ENCODE data around the gene ARL16.

The ARL16 gene

DNA sequence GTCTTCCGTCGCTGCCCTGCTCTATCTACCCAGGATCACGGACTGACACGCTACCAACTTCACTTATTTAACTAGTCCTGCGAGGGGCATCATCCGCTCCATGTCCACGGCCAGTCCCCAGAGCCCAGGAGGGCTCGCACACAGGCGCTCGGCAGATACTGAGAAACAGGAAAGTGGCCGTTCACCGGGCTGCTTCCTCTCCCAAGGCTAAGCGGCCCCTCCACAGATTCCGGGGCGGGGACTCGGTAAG lies 17.6 kb downstream of the ARL16 start:
- no peak for DNase-seq

DNA sequence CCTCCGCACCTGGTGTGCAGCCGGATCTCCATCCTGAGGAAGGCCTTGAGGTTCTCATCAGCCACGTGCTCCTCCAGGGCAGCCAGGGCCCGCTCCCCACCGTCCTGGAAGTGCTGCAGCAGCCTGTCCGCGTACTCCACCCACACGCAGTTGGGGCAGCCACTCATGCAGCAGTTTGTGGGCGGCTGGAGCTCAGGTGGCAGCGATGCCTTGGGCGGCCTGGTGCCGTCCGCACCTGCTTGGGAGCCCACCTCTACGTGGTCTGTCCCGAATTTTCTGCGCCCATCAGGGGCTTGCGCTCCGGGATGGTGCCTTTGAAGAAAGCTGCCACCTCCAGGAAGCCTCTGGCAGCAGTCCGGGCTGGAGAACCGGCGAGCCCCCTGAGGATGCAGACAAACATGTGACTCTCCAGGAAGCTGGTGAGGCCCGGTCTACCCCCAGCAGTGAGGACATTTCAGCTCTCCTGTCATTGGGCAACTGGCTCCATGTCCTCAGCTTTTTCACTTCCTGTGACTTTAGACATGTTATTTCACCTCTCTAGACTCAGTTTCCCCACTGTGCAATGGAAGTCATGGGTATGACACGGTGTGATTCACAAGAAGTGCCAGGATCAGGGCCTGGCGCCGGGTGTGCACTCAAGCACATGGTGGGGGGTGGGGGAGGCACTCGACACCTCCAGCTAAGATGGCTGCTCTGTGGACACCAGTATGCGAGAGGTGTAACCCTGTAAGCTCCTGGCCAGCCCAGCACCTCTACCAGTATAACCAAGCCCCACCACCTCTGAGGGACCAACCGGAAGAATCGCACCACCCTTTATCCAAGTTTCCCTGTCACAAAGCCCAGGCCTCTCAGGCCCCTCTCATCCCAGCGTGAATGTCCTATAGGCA lies 18.1 kb downstream of the ARL16 start:
- peak; percentile 20 for DNase-seq

GRCh38 chr17:81664051-81664470 lies 19.5 kb downstream of the ARL16 start:
- DNase-seq, result no peak

DNA sequence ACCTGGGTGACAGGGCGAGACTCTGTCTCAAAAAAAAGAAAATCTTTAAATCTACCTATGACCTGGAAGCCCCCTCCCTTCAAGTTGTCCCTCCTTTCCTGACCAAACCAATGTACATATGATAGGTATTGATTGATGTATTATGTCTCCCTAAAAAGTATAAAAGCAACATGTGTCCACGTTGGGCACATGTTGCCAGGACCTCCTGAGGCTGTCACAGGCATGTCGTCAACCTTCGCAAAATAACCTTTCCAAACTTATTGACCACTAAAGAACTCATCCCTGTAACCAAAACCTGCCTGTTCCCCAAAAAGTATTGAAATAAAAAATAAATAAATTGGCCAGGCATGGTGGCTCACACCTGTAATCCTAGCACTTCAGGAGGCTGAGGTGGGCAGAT lies 21.6 kb downstream of the ARL16 start:
- DNase-seq, result no peak

DNA sequence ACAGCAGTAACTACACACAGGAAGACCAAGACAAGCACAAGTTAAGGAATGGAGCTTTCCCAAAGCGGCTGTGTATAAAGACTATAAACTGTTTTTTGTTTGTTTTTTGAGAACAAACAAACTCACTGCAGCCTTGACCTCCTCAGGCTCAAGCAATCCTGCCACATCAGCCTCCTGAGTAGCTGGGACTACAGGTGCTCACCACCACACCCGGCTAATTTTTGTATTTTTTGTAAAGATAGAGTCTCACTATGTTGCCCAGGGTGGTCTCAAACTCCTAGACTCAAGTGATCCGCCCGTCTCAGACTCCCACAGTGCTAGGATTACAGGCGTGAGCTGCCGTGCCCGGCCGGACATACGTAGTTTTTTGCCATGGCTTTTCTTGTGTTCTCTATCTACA lies 23.2 kb downstream of the ARL16 start:
- DNase-seq, result no peak

DNA sequence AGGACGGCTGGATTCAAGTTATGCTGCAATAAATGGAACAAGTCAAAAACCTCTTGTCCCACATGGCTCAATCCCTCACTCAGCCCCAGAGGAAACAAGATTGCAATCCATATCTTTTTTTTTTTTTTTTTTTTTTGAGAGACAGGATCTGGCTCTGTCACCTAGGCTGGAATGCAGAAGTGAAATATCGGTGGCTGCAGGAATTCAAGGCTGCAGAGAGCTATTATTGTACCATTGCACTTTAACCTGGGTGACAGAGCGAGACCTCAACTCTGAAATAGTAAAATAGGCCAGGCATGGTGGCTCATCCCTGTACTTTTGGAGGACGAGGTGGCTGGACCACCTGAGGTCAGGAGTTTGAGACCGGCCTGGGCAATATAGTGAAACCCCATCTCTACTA lies 24.6 kb downstream of the ARL16 start:
- DNase-seq, result no peak

DNA sequence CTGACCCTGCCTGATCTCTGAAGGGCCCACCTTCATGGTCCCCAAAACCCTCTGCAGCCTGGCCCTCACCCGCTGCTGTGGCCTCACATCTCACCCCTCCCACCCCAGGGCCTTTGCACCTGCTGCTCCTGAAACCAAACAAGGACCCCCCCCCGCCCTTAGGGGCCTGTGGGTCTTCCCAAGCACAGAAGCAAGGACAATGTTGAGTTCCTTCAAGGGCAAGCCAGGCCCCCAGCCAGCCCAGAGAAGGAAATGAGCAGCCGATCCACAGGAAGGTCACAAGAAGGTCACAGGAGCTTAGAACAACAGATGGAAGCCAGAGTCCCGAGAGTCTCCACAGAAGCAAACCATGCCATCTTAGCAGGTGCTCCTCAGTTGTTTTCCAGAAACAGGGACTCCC lies 26.8 kb downstream of the ARL16 start:
- no peak for DNase-seq

GRCh38 chr17:81656118-81656743 lies 27.4 kb downstream of the ARL16 start, which contains the start of gene PDE6G:
Gene PDE6G (minus strand): TSS chr17:81656542. CDS start chr17:81653305, 3,237 bp downstream.
- no peak for DNase-seq

DNA sequence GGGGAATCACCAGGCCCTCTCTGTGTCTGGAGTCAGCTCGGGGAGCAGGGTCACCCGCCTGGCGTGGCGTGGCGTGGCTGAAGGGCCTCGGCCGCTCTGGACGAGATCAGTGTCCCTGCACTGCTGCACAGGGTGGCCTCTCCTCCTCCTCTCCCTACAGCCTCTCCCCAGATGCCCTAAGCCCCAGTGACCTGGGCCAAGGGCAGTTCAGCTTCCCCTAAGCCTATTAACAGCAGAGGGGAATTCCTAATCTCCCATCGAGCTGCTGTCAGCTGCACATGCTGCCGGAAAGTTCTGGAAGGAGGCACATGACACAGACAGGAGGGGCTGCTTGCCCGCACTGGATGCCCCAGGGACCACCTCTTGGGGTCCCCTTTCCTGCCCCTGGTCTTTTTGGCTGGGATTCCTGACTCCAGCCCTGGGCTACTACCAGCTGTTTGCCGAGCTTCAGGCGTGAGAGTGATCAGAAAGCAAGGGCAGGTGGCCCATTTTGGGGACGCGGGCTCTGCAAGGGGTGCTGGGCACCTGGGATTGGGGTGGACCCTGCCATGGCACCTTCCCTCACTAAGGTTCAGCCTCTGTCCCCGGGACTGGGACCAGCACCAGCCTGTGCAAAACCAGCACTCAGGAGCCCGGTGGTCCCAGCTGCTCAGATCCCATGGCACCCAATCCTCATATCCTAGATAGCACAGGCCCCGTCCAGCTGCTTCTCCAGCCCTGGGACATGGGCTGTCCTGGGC lies 28.0 kb downstream of the ARL16 start:
- no peak for DNase-seq

GRCh38 chr17:81652906-81653771 lies 30.5 kb downstream of the ARL16 start:
- DNase-seq, result no peak

DNA sequence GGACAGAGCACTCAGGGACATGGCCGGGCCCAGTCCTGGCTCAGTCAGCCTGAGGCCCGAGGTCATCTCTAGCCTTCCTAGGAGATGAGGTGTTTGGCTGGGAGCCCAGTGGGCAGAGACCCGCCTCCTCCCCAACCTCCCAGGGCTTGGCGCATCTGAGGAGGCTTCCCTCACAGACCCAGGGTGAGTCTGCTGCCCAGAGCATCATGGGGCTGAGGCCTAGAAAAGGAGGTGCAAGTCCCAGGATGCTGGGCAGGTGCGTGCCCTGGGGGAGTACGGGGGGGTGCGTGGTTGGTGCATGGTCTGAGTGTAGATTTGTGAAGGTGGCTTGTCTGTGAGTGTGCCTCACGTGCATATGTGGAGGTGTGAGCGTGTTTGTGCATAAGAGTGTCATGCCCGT lies 31.9 kb downstream of the ARL16 start:
- no peak for DNase-seq

- no peak for DNase-seq
These were observed 32.6 kb downstream of the ARL16 start for GRCh38 chr17:81650951-81651350.

DNA sequence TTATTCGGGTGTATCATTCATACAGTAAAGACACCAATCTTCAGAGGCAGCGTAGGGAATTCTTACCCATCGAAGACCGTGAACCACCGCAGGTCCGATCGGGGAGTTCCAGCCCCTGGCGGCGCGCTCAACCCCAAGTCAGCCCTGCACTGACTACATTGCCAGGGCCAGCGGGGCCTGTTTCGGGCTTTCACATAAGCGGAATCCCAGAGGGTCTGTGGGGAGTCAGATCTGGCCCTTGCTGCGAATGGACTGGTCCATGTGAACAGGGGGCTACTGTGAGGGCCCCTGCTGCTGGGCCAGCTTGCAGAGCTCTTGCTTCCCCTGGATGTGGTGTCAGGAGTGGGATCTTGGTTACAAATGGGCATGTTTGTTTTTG lies 34.9 kb downstream of the ARL16 start:
- no peak for DNase-seq

GRCh38 chr17:81648013-81648706 lies 35.4 kb downstream of the ARL16 start:
- no peak for DNase-seq

GRCh38 chr17:81647640-81648012 lies 36.0 kb downstream of the ARL16 start:
- DNase-seq, result no peak

DNA sequence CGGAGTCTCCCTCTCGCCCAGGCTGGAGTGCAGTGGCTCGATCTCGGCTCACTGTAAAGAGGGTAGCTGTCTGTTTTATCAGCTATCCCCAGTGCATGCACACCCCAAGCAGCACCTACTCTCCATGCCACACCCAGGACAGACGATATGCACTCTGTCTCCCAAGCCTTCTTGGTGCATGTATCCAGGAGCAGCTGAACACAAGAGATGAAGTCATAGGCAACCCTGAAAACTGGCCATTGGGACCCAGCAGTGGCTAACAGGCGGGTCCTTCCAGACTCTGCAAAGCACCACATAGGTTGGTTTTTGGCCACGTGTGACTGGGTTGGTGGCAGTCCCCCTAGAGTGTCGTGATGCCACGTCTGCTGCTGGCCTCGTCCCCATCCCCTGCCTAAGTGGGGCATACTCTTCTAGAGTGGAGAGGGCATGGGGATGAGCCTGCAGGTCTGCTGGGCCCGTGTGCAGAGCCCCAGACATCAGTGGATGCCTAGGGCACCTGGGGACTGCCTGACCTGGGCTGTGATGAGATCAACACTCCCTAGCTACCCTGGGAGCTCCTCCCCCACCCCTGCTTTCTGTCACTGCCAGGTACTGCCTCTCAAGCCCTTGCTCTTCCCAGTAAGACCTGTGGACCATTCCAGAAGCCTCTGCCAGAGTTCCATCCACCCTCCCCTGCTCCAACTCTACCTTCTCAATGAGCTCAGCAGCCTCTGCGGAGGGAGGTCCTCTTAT lies 36.6 kb downstream of the ARL16 start:
- DNase-seq, result no peak

GRCh38 chr17:81644976-81645952 lies 38.3 kb downstream of the ARL16 start:
- no peak for DNase-seq

DNA sequence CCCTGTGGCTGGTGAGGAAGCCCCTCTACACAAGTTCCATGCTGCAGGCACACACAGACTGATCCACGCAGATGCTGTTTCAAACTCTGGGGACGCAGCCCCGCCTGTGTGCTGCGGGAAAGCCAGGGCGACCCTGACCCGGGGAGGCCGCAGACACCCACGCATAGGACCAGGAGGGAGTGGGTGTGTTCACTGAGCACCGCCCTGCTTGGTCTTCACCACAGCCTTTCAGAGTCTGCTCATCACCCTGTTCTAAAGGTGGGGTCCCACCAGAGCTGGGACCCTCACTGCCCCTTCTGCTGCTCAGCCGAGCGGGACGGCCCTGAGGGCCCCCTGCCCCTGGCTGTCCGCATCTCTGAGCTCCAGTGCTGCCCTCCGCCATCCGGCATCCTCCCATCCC lies 39.1 kb downstream of the ARL16 start:
- DNase-seq, result no peak

DNA sequence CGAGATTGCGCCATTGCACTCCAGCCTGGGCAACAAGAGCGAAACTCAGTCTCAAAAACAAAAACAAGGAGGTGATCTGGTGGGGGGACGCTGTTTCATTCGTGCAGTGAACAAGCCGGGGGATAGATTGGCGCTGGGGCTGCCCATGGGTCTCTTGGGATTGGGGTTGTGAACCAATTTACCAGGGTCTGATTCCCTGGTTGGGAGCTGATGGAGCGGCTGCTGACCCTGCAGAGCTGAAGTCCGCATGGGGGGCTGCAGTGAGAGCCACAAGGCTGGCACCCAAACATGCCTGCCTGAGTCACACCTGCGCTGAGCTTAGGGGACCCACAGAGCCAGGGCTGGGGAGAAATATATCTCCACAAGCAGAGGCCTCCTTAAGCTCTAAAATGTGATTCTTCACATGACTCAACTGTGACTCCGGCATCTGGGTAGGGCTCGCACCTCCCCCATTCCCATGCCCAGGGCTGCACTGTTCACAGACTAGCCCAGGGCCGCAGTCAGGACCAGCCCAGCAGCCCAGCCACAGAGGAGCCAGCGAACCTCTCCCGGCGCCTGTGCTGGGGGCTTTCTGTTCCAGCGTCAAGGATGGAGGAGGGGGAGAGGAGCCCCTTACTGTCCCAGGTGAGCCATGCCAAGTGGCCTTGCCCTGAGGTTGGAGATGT lies 41.6 kb downstream of the ARL16 start:
- DNase-seq, result no peak

- no peak for DNase-seq
These were observed 43.6 kb downstream of the ARL16 start for GRCh38 chr17:81640011-81640410.
